HG02642 (cell line): ENCODE data around the gene MCM3.

Experiments used
- ATAC-seq: cut with Tn5 transposase; IDR thresholded peaks from one replicate; pipeline ENCODE4 v1.9.1; 2021; ENCODE audit warnings: mild to moderate bottlenecking; ENCODE audit not compliant: unreplicated experiment, poor library complexity

MCM3 gene

GRCh38 chr6:52254731-52255378 is 29.7 kb downstream of the MCM3 start:
- ATAC-seq: no peak

GRCh38 chr6:52253494-52253893 is 31.0 kb downstream of the MCM3 start:
- ATAC-seq: no peak

GRCh38 chr6:52251113-52251512 is 33.4 kb downstream of the MCM3 start:
- no peak for ATAC-seq

GRCh38 chr6:52249078-52249477 is 35.5 kb downstream of the MCM3 start:
- no peak for ATAC-seq

- ATAC-seq: no peak
Observed at GRCh38 chr6:52245425-52245824, 39.1 kb downstream of the MCM3 start.

GRCh38 chr6:52244400-52244799 is 40.1 kb downstream of the MCM3 start, which contains the start of gene IL17F:
Gene IL17F (minus strand): TSS chr6:52244500. CDS start chr6:52244429, 71 bp downstream.
- ATAC-seq: no peak

- ATAC-seq: no peak
Observed at GRCh38 chr6:52243282-52243893, 41.2 kb downstream of the MCM3 start.

- no peak for ATAC-seq
Observed at GRCh38 chr6:52241819-52242218, 42.7 kb downstream of the MCM3 start.

- ATAC-seq: peak; percentile 81
Observed at GRCh38 chr6:52233975-52234823, 50.3 kb downstream of the MCM3 start.

GRCh38 chr6:52233005-52233404 is 51.5 kb downstream of the MCM3 start:
- ATAC-seq: no peak

- ATAC-seq: no peak
Observed at GRCh38 chr6:52231406-52232127, 53.0 kb downstream of the MCM3 start.

GRCh38 chr6:52230685-52231084 is 53.9 kb downstream of the MCM3 start:
- no peak for ATAC-seq

- ATAC-seq: peak; percentile 99
Observed at GRCh38 chr6:52227495-52227894, 57.0 kb downstream of the MCM3 start.

- peak; percentile 77 for ATAC-seq
Observed at GRCh38 chr6:52221302-52221701, 63.2 kb downstream of the MCM3 start.

- no peak for ATAC-seq
Observed at GRCh38 chr6:52217761-52218160, 66.8 kb downstream of the MCM3 start.

GRCh38 chr6:52216932-52217575 is 67.5 kb downstream of the MCM3 start:
- no peak for ATAC-seq

- ATAC-seq: no peak
Observed at GRCh38 chr6:52215787-52216186, 68.8 kb downstream of the MCM3 start.
